Ectodermal cell (in vitro differentiated cells): ENCODE results near the gene KCNK6.

Source experiments
- H3K27ac ChIP-seq: 2 replicates; pipeline ENCODE4 v1.7.0; 2013; ENCODE audit warnings: mild to moderate bottlenecking, low read depth, low read length; ENCODE audit not compliant: insufficient read depth, poor library complexity, severe bottlenecking
- H3K27me3 ChIP-seq: 2 replicates; pipeline ENCODE4 v1.7.0; 2013; ENCODE audit warnings: mild to moderate bottlenecking, low read length; ENCODE audit not compliant: insufficient read depth, control insufficient read depth, poor library complexity, severe bottlenecking
- H3K36me3 ChIP-seq: one replicate; pipeline ENCODE4 v1.7.0; 2013; ENCODE audit warnings: low read length; ENCODE audit not compliant: control insufficient read depth, insufficient read depth
- H3K4me1 ChIP-seq: one replicate; pipeline ENCODE4 v1.7.0; 2013; ENCODE audit warnings: low read length; ENCODE audit not compliant: control insufficient read depth, insufficient read depth
- H3K4me3 ChIP-seq: 2 replicates; pipeline ENCODE4 v1.7.0; 2013; ENCODE audit warnings: low read depth, low read length, control low read depth; ENCODE audit not compliant: insufficient read depth
- H3K9me3 ChIP-seq: 2 replicates; pipeline ENCODE4 v1.7.0; 2013; ENCODE audit warnings: mild to moderate bottlenecking, low read length, moderate library complexity; ENCODE audit not compliant: control insufficient read depth
- WGBS, 2 experiments: methylation state at CpG; one replicate each; pipeline ENCODE4 v1.1.7; 2013; ENCODE audit warnings: missing lambda C conversion rate in 2 of 2; 5-methylcytosine and 5-hydroxymethylcytosine counted together

Gene KCNK6

GRCh38 chr19:38321646-38322196, 2.1 kb downstream of the KCNK6 start:
- Histone ChIP-seq H3K4me1 (peaks cover 11% of the 10 kb centered on the region), H3K27ac (no peak overlapping the region), H3K27me3 (peaks cover 50% of the 10 kb centered on the region), H3K4me3 (no peak overlapping the region), H3K9me3 (no peaks in the 10 kb centered on the region), H3K36me3 (no peaks in the 10 kb centered on the region)
- whole genome bisulfite sequencing, 2 experiments: 80 to 82% methylated on average over 11 of the region's 11 CpGs

DNA sequence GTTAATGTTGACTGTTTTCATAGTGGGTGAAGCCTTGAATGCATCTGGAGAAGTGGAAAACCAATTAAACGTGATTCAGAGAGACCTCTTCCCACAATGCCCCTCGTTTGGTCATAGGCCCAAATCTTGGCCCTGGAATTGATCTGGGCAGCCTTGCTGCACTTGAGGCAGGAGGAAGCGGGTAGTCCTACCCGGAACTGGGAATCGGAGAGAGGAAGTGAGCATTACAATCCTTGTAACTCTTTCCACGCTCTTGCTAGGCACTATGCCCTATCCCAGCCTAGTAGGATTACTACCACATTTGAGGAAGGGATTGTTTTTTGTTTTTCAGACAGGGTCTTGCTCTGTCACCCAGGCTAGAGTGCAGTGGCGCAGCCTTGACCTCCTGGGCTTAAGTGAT, 3.6 kb downstream of the KCNK6 start:
- Histone ChIP-seq H3K9me3 (no peaks in the 10 kb centered on the region), H3K36me3 (no peaks in the 10 kb centered on the region), H3K4me3 (no peak overlapping the region), H3K4me1 (peaks cover 11% of the 10 kb centered on the region), H3K27ac (no peak overlapping the region), H3K27me3 (peaks cover 36% of the 10 kb centered on the region)
- WGBS, 2 experiments: 88 to 91% methylated on average over 7 of the region's 7 CpGs

DNA sequence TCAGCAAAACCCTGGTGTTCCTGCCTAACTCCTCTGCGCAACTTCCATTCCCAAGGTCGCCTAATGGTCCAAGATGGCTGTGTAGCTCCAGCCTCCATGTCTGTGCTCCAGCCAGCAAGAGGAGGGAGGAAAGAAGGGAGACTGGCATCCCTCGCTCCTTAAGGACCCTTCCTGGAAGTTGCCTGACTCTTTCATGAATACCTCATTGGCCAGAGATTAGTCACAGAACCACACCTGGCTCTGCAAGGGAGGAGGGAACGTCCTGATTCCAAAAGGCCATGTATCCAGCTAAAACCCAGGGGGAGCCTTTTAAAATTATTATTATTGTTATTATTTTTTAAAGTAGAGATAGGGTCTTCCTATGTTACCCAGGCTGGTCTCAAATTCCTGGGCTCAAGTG, 4.8 kb downstream of the KCNK6 start:
- peaks cover 11% of the 10 kb centered on the region for H3K4me1 ChIP-seq
- H3K36me3 ChIP-seq: no peaks in the 10 kb centered on the region
- H3K27me3 ChIP-seq: peaks cover 25% of the 10 kb centered on the region
- H3K4me3 ChIP-seq: no peak overlapping the region
- WGBS, 2 experiments: 89 to 92% methylated on average over 4 of the region's 4 CpGs
- no peak overlapping the region for H3K27ac ChIP-seq
- H3K9me3 ChIP-seq: no peaks in the 10 kb centered on the region

GRCh38 chr19:38326591-38326990, 6.9 kb downstream of the KCNK6 start:
- H3K4me1 ChIP-seq: peaks cover 2% of the 10 kb centered on the region
- H3K27ac ChIP-seq: no peak overlapping the region
- no peak overlapping the region for H3K4me3 ChIP-seq
- WGBS, 2 experiments: 93 to 95% methylated on average over 22 of the region's 22 CpGs
- peaks cover 3% of the 10 kb centered on the region for H3K27me3 ChIP-seq
- H3K9me3 ChIP-seq: no peaks in the 10 kb centered on the region
- no peaks in the 10 kb centered on the region for H3K36me3 ChIP-seq

GRCh38 chr19:38329651-38330050, 10.0 kb downstream of the KCNK6 start:
- no peaks in the 10 kb centered on the region for H3K4me1 ChIP-seq
- H3K36me3 ChIP-seq: no peaks in the 10 kb centered on the region
- 92 to 94% methylated on average over 7 of the region's 7 CpGs for WGBS, 2 experiments
- no peaks in the 10 kb centered on the region for H3K9me3 ChIP-seq
- no peaks in the 10 kb centered on the region for H3K27me3 ChIP-seq
- no peak overlapping the region for H3K4me3 ChIP-seq
- H3K27ac ChIP-seq: no peak overlapping the region

DNA sequence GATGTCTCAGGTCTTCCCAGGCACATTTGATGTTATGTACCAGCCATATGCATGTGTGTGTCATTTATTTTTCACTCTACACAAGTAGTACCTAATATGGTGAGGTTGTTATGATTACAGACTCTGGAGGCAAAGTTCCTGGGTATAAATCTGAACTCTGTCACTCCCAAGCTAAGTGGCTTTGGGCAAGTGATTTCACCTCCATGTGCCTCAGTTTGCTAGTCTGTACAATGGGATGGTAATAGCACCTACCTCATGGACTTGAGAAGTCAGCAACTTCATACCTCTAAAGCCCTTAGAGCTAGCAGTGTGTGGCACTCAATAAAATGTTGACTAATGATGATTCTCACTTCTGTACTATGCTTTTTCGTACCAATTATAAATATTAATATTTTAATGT, 12.1 kb downstream of the KCNK6 start:
- no peak overlapping the region for H3K27ac ChIP-seq
- no peak overlapping the region for H3K4me3 ChIP-seq
- H3K36me3 ChIP-seq: no peaks in the 10 kb centered on the region
- no peaks in the 10 kb centered on the region for H3K9me3 ChIP-seq
- H3K27me3 ChIP-seq: no peaks in the 10 kb centered on the region
- no peaks in the 10 kb centered on the region for H3K4me1 ChIP-seq
- WGBS, 2 experiments: 100% methylated on average over 1 of the region's 1 CpG

GRCh38 chr19:38333245-38333644, 13.6 kb downstream of the KCNK6 start:
- H3K27ac ChIP-seq: no peak overlapping the region
- H3K4me1 ChIP-seq: no peaks in the 10 kb centered on the region
- 93 to 96% methylated on average over 8 of the region's 9 CpGs for WGBS, 2 experiments
- H3K27me3 ChIP-seq: no peaks in the 10 kb centered on the region
- no peak overlapping the region for H3K4me3 ChIP-seq
- no peaks in the 10 kb centered on the region for H3K9me3 ChIP-seq
- no peaks in the 10 kb centered on the region for H3K36me3 ChIP-seq

DNA sequence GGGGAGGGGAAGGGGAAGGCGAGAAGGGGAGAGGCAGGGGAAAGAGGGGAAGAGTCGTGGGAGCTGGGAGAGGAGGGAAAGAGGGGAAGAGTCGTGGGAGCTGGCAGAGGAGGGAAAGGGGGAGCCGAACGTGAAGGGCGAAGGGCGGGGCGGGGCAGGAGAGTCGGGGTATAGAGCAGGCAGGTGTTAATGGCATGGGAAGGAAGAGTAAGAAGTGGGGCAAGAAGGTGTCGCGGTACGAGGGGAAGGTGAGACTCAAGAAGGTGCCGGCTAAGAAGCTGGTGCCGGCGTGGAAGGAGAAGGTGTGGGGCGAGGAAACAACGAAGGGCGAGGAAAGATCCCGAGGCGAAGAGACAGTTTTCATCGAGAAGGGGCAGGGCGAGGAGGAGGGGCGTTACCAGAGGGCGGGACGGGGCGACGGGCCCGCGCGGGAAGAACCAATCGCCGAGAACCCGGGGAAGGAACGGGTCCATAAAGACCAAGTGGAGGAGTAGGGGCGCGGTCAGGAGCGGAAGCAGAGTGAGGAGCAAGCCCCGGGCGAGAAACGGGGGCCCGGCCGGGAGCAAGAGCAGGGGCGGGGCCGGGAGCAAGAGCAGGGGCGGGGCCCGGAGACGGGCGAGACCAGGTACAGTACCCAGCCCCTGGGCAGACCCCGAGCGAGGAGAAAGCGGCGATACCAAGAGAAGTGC, 16.4 kb downstream of the KCNK6 start:
- Histone ChIP-seq H3K27me3 (no peaks in the 10 kb centered on the region), H3K9me3 (no peaks in the 10 kb centered on the region), H3K36me3 (no peaks in the 10 kb centered on the region), H3K4me1 (no peaks in the 10 kb centered on the region), H3K27ac (peak overlapping the region; percentile 67), H3K4me3 (peak overlapping the region; percentile 53)
- WGBS, 2 experiments: 1% methylated on average over 52 of the region's 52 CpGs

DNA sequence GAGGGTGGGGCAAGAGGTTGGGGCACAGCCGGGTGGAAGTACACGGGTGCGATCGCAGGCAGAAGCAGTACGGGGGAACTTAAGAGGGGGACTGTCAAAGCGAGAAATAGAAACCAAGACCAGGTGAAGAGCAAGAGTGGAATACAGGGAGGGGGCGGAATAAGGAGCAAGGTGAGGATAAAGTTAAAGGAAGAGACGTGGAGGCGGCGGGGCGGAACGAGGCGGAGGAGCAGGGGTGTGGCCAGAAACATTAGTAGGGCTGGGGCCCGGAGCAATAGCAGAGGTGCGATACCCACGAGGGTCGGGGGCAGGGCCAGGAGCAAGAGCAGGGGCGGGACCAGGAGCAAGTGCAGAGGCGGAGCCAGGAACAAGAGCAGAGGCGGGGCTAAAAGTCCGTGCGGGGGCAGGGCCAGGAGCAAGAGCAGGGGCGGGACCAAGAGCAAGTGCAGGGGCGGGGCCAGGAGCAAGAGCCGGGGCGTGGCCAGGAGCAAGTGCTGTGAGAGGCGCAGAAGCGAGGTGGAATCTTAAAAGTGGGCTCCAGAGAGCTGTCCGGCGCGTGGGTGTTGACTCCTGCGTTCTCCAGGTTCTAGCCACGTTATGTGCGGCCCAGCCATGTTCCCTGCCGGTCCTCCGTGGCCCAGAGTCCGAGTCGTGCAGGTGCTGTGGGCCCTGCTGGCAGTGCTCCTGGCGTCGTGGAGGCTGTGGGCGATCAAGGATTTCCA, 17.2 kb downstream of the KCNK6 start:
- Histone ChIP-seq H3K4me1 (no peaks in the 10 kb centered on the region), H3K4me3 (peak overlapping the region; percentile 53), H3K27me3 (no peaks in the 10 kb centered on the region), H3K36me3 (no peaks in the 10 kb centered on the region), H3K9me3 (no peaks in the 10 kb centered on the region), H3K27ac (peak overlapping the region; percentile 67)
- 6 to 7% methylated on average over 41 of the region's 41 CpGs for WGBS, 2 experiments

GRCh38 chr19:38337360-38337653, 17.7 kb downstream of the KCNK6 start:
- no peak overlapping the region for H3K27ac ChIP-seq
- 67 to 68% methylated on average over 10 of the region's 10 CpGs for WGBS, 2 experiments
- H3K27me3 ChIP-seq: no peaks in the 10 kb centered on the region
- no peaks in the 10 kb centered on the region for H3K4me1 ChIP-seq
- peak overlapping the region; percentile 53 for H3K4me3 ChIP-seq
- no peaks in the 10 kb centered on the region for H3K36me3 ChIP-seq
- no peaks in the 10 kb centered on the region for H3K9me3 ChIP-seq
